Loucy (cell line): Measurements from ENCODE around the gene DENND5A.

ENCODE experiments used
- EZH2phosphoT487 ChIP-seq: fragments of 200-600 bp; IDR thresholded peaks from 2 replicates; pipeline ENCODE4 v1.6.1; 2018; ENCODE audit warnings: antibody characterized with exemption, mild to moderate bottlenecking, moderate library complexity, borderline replicate concordance
- TF ChIP-seq, protein P1 (sequence below): fragments of 200-600 bp; sonication (generic); conservative IDR thresholded peaks from 2 replicates; pipeline ENCODE4 v1.5.1; 2014; ENCODE audit warnings: mild to moderate bottlenecking, antibody characterized with exemption, low read length

DNA sequence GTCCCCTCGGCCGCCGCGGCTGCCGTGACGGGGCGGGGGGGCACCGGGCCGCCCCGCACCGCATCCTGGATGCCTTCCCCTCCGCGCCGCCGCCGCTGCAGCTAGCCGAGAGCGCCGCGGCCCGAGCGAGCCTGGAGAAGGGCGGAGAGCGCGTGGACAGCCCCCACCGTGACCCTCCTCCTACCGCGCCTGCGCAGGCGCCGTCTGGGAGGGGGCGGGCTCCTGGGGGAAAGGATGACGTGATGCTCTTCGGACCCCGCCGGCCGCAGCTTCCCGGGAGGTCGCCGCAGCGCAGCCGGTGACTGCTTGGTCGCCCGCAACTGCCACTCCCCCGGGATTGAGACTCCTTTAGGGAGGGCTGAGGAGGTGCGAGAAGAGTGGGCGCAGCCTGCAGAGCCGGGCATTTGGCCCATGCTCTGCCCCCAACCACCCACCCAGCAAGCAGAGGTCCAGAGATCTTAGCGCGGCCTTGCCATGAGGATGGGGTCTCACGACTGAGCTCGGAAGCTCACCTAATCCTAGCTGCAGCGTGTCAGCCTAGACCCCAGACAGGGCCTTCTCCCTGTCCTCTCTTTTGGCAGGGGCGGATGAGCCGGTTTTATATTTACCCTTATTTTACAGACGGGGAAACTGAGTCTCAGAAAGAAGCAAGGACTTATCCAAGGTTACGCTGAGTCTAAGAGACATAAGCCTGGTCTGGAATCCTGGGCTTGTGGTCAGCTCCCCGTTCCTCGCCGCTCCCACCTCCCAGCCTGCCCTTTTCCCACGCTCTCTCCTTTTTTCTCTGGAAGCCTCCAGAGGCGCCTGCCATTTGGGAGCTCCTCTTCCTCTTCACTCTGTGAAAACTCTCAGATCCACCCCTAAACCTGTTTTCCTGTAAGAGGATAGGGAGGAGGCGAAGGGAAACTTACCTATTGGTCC lies at the start of gene DENND5A:
- TF ChIP-seq EZH2phosphoT487: no peak
- TF ChIP-seq, protein P1, sequence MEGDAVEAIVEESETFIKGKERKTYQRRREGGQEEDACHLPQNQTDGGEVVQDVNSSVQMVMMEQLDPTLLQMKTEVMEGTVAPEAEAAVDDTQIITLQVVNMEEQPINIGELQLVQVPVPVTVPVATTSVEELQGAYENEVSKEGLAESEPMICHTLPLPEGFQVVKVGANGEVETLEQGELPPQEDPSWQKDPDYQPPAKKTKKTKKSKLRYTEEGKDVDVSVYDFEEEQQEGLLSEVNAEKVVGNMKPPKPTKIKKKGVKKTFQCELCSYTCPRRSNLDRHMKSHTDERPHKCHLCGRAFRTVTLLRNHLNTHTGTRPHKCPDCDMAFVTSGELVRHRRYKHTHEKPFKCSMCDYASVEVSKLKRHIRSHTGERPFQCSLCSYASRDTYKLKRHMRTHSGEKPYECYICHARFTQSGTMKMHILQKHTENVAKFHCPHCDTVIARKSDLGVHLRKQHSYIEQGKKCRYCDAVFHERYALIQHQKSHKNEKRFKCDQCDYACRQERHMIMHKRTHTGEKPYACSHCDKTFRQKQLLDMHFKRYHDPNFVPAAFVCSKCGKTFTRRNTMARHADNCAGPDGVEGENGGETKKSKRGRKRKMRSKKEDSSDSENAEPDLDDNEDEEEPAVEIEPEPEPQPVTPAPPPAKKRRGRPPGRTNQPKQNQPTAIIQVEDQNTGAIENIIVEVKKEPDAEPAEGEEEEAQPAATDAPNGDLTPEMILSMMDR: no peak
